Activated CD8-positive, alpha-beta memory T cell treated with anti-CD3 and anti-CD28 coated beads, Interleukin-2, amount 50 U/mL, for 4 hours (primary cell): ENCODE data around the gene ACTR6.
"Not testable (repeated sequence)": the region's sequence is repeated elsewhere in the genome, so short reads cannot be mapped to it uniquely, and the experiment has no call there.

Experiments
- DNase-seq: peaks from one replicate; pipeline ENCODE4 v3.0.0-alpha.2; 2020

The ACTR6 gene

DNA sequence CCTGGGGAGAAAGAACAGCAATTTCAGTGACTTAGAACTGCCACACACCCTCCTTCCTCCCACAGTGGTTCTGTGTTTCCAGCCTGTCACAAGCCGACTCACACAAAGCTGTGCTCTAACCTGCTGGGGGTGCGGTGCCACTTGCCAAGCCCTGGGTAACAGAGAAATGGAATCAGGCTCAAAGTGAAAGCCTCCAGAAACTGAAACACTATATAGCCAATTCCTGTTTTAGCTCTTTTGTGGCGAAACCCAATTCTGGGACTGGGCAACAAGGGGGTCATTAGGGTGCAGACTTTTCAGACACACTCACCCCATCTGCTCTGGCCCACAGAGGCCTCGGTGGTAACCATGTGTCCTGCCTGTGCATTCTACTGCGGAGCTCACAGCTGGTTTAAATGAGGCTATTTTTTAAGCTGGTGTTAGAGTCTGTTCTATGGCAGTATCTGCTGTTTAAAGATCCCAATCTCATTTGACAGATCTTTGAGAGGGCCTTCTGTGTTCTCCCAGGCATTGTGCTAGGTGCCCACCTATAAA, 15.2 kb upstream of the ACTR6 start:
- DNase-seq = no peak

- DNase-seq = no peak
Observed at GRCh38 chr12:100186071-100186470, 14.5 kb upstream of the ACTR6 start.

- DNase-seq = no peak
Observed at GRCh38 chr12:100187068-100187467, 13.5 kb upstream of the ACTR6 start.

- DNase-seq = no peak
Observed at GRCh38 chr12:100187857-100188519, 12.6 kb upstream of the ACTR6 start.

DNA sequence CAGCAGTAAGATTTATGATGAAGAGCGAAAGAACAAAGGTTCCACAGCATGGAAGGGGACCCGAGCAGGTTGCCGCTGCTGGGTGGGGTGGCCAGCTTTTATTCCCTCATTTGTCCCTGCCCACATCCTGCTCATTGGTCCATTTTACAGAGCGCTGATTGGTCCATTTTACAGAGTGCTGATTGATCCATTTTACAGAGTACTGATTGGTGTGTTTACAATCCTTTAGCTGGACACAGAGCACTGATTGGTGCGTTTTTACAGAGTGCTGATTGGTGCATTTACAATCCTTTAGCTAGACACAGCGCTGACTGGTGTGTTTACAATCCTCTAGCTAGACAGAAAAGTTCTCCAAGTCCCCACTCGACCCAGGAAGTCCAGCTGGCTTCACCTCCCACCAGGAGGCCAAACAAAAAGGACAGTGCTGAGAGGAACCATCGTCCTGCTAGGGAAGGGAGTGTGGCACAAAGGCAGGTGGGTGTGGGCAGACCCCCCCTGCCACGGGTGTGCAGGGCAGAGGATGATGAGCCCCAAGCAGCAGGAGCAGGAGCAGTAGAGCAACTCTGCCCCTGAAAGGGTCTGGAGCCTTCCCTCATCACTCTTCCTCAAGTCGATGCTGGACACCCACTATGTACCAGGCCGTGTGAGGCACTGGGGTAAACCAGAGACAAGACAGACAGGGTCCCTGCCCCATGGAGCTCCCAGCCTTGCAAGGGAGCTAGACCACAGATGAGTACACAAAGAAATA, 11.6 kb upstream of the ACTR6 start:
- DNase-seq = not testable (repeated sequence)

- no peak for DNase-seq
Observed at GRCh38 chr12:100189636-100190394, 10.8 kb upstream of the ACTR6 start.

DNA sequence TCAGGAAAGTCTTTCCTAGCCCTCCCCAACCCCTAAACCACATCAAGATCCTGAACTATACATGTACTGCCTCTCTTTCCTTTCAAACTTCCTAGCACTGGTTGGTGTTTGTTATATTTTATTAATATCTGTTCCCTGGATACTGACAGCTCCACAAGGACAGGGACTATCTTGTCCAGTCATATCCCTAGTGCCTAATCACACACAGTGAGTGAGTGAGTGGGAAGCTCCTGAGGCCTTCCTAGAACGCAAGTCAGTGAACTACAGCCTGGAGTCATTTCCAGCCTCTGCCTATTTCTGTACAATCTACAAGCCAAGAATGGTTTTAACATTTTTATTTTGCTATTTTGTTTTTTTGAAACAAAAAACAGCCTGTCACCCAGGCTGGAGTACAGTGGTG, 7.5 kb upstream of the ACTR6 start:
- DNase-seq = no peak

- no peak for DNase-seq
Observed at GRCh38 chr12:100197486-100197885, 3.1 kb upstream of the ACTR6 start.

- DNase-seq = no peak
Observed at GRCh38 chr12:100199023-100199346, 1.6 kb upstream of the ACTR6 start.

DNA sequence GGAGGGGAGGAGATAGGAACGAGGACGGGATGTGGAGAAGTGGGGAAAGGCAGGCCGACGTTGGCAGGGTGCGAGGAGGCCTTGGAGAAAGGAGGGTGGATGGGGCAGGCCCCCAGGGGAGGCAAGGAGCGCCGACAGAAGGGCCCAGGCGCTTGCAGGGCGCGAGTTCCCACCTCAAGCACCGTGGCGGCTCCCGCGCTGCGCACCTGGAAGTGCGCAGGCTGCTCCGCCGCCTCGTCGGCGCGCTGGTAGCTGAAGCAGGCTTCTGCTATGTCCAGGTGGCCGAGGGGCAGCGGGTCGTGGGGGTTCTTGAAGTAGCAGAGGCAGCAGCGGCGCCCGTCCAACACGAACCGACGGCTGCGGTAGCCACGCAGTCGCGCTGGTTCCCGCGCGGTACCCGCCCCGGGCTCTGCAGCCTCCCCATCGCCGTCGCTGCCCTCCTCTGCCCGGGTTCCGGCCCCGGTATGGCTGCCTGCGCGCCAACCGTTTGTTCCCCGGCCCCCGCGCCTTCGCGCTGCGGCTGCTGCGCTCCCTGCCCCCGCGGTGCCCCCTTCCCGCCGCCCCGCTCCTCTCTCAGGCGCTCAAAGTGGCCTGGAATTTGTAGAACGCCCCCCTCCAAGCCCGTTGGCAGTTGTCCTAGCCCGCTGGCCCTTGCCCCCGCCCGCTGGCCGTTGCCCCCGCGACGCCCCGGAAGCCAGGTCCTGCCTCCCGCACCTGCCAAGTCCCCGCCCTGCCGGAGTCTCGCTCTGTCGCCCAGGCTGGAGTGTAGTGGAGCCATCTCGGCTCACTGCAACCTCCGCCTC, 1.1 kb upstream of the ACTR6 start:
- DNase-seq = peak; percentile 70

GRCh38 chr12:100201604-100202423, 1.2 kb downstream of the ACTR6 start:
- DNase-seq = no peak

DNA sequence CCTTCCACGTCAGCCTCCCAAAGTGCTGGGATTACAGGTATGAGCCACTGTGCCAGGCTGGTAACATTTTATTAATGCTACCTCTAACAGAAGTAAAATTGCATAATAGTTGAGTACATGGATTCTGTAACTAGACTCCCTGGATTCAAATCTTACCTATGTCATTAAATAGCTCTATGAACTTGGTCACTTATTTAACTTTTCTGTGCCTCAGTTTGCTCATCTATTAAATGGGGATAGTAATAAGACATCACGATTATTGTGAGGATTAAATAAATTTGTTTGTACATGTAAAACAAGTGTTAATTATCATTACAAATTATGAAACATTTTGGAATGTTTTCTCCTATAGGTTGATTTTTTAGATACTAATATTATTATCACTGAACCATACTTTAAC, 6.7 kb downstream of the ACTR6 start:
- no peak for DNase-seq

DNA sequence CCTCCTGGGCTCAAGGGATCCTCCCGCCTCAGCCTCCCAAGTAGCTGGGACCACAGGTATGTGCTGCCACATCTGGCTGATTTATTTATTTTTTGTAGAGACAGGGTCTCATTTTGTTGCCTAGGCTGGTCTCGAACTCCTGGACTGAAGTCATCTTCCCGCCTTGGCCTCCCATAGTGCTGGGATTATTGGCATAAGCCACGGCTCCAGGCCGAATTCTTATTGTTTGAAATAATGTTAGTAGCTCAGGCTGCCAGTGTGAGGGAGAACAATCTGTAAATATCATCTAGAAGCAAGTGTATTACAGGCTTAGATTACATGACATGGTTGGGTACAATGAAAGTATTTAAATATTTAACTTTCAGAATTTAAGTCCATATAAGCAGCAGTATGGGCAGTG, 8.2 kb downstream of the ACTR6 start:
- no peak for DNase-seq

DNA sequence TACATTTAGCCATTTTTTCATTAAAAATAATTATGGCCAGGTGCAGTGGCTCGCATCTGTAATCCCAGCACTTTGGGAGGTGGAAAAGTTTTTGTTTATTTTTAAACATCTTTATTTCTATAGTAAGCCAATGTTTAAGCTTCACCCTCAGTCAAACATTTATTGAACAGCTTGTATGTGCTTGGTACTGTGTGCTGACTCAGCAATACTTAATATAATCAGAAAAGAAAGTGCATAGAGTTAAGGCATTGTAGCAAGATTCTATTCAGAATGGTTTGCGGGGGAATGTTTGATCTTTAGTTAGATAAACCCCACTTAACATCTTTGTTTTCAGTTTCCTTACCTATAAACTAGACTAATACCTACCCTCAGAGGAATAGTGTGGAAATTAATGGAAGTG, 11.1 kb downstream of the ACTR6 start:
- no peak for DNase-seq

DNA sequence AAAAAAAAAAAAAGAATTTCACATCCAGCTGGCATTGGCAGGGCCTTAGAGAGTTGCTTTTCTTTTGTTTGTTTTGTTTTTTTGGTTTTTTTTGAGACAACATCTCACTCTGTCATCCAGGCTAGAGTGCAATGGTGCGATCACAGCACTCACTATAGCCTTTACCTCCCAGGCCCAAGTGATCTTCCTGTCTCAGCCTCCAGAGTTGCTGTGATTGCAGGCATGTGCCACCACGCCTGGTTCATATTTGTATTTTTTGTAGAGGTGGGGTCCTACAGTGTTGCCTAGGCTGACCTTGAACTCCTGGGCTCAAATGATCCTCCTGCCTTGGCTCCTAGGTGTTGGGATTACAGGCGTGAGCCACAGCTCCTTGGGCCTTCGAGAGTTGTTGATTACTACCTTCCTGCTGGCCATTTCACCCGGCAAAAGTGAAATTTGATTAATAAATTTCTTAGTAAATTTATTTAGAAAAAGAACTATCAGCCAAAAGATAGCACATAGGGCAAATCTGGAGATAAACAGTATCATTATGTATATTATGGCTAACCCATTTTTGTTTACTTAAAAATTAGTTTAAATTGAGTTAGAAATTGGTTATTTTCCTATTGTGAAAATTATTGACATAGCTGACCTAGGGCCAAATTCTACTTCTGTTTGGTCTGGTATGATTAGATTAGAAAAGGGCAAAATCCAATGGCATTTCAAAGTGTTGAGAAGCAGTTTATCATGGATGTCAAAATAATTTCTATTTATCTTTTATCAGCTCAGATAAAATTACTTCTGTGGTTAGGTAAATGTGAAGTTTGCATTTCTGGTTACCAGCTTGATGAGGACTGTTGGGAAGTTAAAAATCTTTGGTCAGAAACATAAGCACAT, 12.6 kb downstream of the ACTR6 start:
- no peak for DNase-seq

GRCh38 chr12:100214518-100214917, 13.9 kb downstream of the ACTR6 start:
- DNase-seq = no peak

DNA sequence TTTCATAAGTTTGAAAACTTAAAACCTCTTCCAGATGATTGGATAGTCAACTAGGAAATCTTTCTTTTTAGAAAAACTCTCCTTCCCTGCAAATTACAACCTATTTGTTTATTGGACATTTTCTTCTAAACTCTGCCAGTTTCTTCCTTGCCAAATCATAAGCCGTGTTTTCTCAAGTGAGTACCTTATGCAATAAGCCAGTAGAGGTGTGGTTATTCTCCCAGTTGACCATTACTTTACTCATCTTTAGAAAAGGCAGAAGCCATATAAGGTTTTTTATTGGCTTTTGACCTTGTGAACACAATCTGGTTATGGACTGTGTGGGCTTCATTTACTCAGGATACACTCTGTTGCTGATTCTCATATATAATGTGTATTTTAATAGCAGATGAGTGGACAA, 14.6 kb downstream of the ACTR6 start:
- DNase-seq = no peak

GRCh38 chr12:100216337-100216736, 15.7 kb downstream of the ACTR6 start:
- DNase-seq = no peak

GRCh38 chr12:100219328-100220109, 18.9 kb downstream of the ACTR6 start:
- DNase-seq = no peak

GRCh38 chr12:100221523-100221922, 20.9 kb downstream of the ACTR6 start:
- DNase-seq = no peak
